Measurements from ENCODE around the gene PTPN6.

GRCh38 chr12:6965026-6965661, 14.0 kb downstream of the PTPN6 start:
- TF ChIP-seq, protein P1, sequence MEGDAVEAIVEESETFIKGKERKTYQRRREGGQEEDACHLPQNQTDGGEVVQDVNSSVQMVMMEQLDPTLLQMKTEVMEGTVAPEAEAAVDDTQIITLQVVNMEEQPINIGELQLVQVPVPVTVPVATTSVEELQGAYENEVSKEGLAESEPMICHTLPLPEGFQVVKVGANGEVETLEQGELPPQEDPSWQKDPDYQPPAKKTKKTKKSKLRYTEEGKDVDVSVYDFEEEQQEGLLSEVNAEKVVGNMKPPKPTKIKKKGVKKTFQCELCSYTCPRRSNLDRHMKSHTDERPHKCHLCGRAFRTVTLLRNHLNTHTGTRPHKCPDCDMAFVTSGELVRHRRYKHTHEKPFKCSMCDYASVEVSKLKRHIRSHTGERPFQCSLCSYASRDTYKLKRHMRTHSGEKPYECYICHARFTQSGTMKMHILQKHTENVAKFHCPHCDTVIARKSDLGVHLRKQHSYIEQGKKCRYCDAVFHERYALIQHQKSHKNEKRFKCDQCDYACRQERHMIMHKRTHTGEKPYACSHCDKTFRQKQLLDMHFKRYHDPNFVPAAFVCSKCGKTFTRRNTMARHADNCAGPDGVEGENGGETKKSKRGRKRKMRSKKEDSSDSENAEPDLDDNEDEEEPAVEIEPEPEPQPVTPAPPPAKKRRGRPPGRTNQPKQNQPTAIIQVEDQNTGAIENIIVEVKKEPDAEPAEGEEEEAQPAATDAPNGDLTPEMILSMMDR (IDR thresholded peaks at IDR 0.05): peak; percentile 100
- no peak for TF ChIP-seq ZFX (IDR thresholded peaks at IDR 0.05; ENCODE audit: borderline replicate concordance)

Measured in 22Rv1 (cell line).